ENCODE results near the gene TGFBR2.

The TGFBR2 gene

GRCh38 chr3:30661098-30661873 is 54.9 kb downstream of the TGFBR2 start:
- DNase-seq (ENCODE audit: low read depth) = no peak
- H3K4me3 ChIP-seq (ENCODE audit: low read depth, low read length) = no peak overlapping the region
- no peak for TF ChIP-seq CTCF (IDR thresholded peaks at IDR 0.05; ENCODE audit: low read depth, low read length, missing control alignments)

- DNase-seq (ENCODE audit: low read depth) = no peak
- H3K4me3 ChIP-seq (ENCODE audit: low read depth, low read length) = no peak overlapping the region
- TF ChIP-seq CTCF (IDR thresholded peaks at IDR 0.05; ENCODE audit: low read depth, low read length, missing control alignments) = no peak
Measured at GRCh38 chr3:30662836-30663235, 56.4 kb downstream of the TGFBR2 start.

- TF ChIP-seq CTCF (IDR thresholded peaks at IDR 0.05; ENCODE audit: low read depth, low read length, missing control alignments) = no peak
- no peak for DNase-seq (ENCODE audit: low read depth)
- no peak overlapping the region for H3K4me3 ChIP-seq (ENCODE audit: low read depth, low read length)
Measured at GRCh38 chr3:30663533-30664241, 57.3 kb downstream of the TGFBR2 start.

GRCh38 chr3:30664459-30664858 is 58.1 kb downstream of the TGFBR2 start:
- no peak for DNase-seq (ENCODE audit: low read depth)
- no peak for TF ChIP-seq CTCF (IDR thresholded peaks at IDR 0.05; ENCODE audit: low read depth, low read length, missing control alignments)
- H3K4me3 ChIP-seq (ENCODE audit: low read depth, low read length) = no peak overlapping the region

- H3K4me3 ChIP-seq (ENCODE audit: low read depth, low read length) = no peak overlapping the region
- TF ChIP-seq CTCF (IDR thresholded peaks at IDR 0.05; ENCODE audit: low read depth, low read length, missing control alignments) = no peak
- no peak for DNase-seq (ENCODE audit: low read depth)
Measured at GRCh38 chr3:30664884-30665283, 58.5 kb downstream of the TGFBR2 start.

GRCh38 chr3:30665539-30665938 is 59.1 kb downstream of the TGFBR2 start:
- DNase-seq (ENCODE audit: low read depth) = no peak
- H3K4me3 ChIP-seq (ENCODE audit: low read depth, low read length) = no peak overlapping the region
- no peak for TF ChIP-seq CTCF (IDR thresholded peaks at IDR 0.05; ENCODE audit: low read depth, low read length, missing control alignments)
